ENCODE results near the gene ACADS. TPM values are rescaled to one million over a fixed set of nuclear protein-coding genes. Genes with fewer than 3 reads are reported as not detected.
A peak's percentile ranks its signal among the peaks of the same experiment; 100 is the strongest.

The ACADS gene
- total and polyA plus RNA-seq, 11 donors, result 56.7 to 213 (median 78.8) TPM

DNA sequence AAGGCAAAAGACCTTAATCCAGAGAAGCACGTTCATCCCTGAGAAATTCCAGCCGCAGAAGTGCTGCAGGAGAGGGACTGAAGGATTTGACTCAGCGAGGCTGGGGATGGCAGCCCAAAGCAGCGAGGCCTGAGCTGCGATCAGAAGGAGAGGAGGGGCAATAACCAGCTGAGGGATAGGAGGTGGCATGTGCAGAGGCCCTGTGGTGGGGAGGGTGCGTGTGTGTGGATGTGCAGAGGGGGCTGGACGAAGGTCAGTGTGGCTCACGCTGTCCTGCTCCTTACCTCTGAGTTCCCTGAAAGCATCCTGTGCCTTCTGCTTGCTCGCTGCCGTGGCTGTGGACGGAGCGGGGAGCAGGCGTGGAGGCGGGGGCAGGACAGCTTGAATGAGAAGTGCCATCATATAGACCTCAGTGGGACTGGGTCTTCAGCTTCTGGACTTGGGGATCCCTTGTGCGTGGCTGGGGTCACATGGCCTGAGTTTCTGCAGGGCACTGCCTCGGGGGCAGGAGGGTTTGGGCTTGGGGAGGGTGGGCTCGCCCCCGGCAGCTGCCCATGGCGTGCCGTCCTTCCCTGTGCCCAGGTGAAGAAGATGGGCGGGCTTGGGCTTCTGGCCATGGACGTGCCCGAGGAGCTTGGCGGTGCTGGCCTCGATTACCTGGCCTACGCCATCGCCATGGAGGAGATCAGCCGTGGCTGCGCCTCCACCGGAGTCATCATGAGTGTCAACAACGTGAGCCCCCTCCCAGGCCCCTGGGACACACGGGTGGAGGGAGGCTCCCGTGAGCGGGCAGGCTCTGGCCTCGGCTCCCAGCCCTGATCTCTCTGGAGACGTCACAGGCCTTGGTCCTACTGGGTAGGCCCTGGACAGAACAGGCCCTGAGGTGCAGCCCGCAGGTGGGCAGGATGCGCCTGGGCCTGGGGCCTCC, 11.0 kb downstream of the ACADS start:
- no peak overlapping the region for H3K4me3 ChIP-seq
- H3K4me1 ChIP-seq, result no peaks in the 10 kb centered on the region
- H3K27me3 ChIP-seq, result no peaks in the 10 kb centered on the region
- 91 to 93% (median 93%) methylated on average over 20 to 38 of the region's 38 CpGs for WGBS, 4 donors
- intact Hi-C loops (cut with DNase I), result no loop called here
- no peak overlapping the region for H3K27ac ChIP-seq
- no peak for TF ChIP-seq POLR2A (IDR thresholded peaks at IDR 0.05)
- TF ChIP-seq CTCF (IDR thresholded peaks at IDR 0.05), result no peak
- DNase-seq (no peak), ATAC-seq (no peak)
- H3K9me3 ChIP-seq, result no peaks in the 10 kb centered on the region
- H3K36me3 ChIP-seq, result peaks cover 0 to 45% (median 15%) of the 10 kb centered on the region in 9 donors

- no peak for TF ChIP-seq POLR2A (IDR thresholded peaks at IDR 0.05)
- peak in 2 of 12 donors; percentile 13 to 21 for TF ChIP-seq CTCF (IDR thresholded peaks at IDR 0.05)
- 87 to 90% (median 87%) methylated on average over 23 to 25 of the region's 25 CpGs for WGBS, 4 donors
- H3K4me3 ChIP-seq, result no peak overlapping the region
- ATAC-seq, result no peak
- no peaks in the 10 kb centered on the region for H3K9me3 ChIP-seq
- DNase-seq, result peak in 1 of 5 donors; percentile 21
- H3K36me3 ChIP-seq, result peaks cover 0 to 43% (median 15%) of the 10 kb centered on the region in 9 donors
- intact Hi-C loops (cut with DNase I), result no loop called here
- H3K27me3 ChIP-seq, result no peaks in the 10 kb centered on the region
- no peaks in the 10 kb centered on the region for H3K4me1 ChIP-seq
- no peak overlapping the region for H3K27ac ChIP-seq
Measured at GRCh38 chr12:120737557-120738251, 12.1 kb downstream of the ACADS start.

DNA sequence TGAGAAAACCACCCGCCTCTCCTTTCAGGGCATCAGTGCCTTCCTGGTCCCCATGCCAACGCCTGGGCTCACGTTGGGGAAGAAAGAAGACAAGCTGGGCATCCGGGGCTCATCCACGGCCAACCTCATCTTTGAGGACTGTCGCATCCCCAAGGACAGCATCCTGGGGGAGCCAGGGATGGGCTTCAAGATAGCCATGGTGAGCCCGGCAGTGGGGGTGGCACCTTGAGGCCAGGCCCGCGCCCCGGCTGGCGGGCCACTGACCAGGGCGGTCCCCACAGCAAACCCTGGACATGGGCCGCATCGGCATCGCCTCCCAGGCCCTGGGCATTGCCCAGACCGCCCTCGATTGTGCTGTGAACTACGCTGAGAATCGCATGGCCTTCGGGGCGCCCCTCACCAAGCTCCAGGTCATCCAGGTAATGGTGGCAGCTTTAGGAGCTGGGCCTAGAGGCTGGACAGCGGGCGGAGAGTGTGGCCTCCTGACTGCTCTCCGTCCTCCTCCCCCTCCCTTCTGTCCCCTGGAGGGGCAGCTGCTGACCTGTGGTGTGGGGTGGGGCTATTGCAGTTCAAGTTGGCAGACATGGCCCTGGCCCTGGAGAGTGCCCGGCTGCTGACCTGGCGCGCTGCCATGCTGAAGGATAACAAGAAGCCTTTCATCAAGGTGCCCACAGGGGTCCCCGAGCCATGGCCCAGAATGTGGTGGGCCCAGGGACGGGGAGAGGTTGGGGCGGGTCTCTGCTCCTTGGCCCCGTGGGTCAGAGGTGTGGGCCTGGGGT, 12.8 kb downstream of the ACADS start:
- TF ChIP-seq CTCF (IDR thresholded peaks at IDR 0.05) (peak in 1 of 12 donors; percentile 2), POLR2A (IDR thresholded peaks at IDR 0.05) (no peak)
- Histone ChIP-seq H3K36me3 (peaks cover 0 to 43% (median 15%) of the 10 kb centered on the region in 9 donors), H3K27ac (no peak overlapping the region), H3K27me3 (no peaks in the 10 kb centered on the region), H3K4me1 (no peaks in the 10 kb centered on the region), H3K4me3 (no peak overlapping the region), H3K9me3 (no peaks in the 10 kb centered on the region)
- ATAC-seq (no peak), DNase-seq (no peak)
- intact Hi-C loops (cut with DNase I), result no loop called here
- WGBS, 4 donors, result 88 to 92% (median 90%) methylated on average over 13 to 31 of the region's 31 CpGs

Data from heart left ventricle (tissue), 16 donors.